H9 (cell line): Measurements from ENCODE around the gene MLNR. TPM values are rescaled to one million over a fixed set of nuclear protein-coding genes. Genes with fewer than 3 reads are reported as not detected.

Source experiments
- DNase-seq: peaks from one replicate; pipeline ENCODE4 v3.0.0-alpha.2; 2017
- H2AFZ ChIP-seq: one replicate; pipeline ENCODE4 v1.6.1; 2013; ENCODE audit warnings: mild to moderate bottlenecking, low read length, control low read depth, moderate library complexity
- H2AK5ac ChIP-seq: 2 replicates; pipeline ENCODE4 v1.6.1; 2013; ENCODE audit warnings: low read length, control low read depth, mixed read lengths; ENCODE audit not compliant: insufficient read length
- H2BK120ac ChIP-seq: one replicate; pipeline ENCODE4 v1.6.1; 2013; ENCODE audit warnings: low read depth, mild to moderate bottlenecking, low read length, control low read depth, inconsistent platforms; ENCODE audit not compliant: poor library complexity, severe bottlenecking
- H2BK12ac ChIP-seq: 2 replicates; pipeline ENCODE4 v1.6.1; 2013; ENCODE audit warnings: low read length, control low read depth, mixed read lengths, low read depth; ENCODE audit not compliant: insufficient read length
- H2BK15ac ChIP-seq: 2 replicates; pipeline ENCODE4 v1.6.1; 2013; ENCODE audit warnings: low read depth, low read length, control low read depth
- H2BK20ac ChIP-seq: one replicate; pipeline ENCODE4 v1.6.1; 2013; ENCODE audit warnings: low read depth, mild to moderate bottlenecking, low read length, control low read depth, inconsistent platforms; ENCODE audit not compliant: poor library complexity, severe bottlenecking
- H2BK5ac ChIP-seq: 2 replicates; pipeline ENCODE4 v1.6.1; 2013; ENCODE audit warnings: low read length, control low read depth, mixed read lengths; ENCODE audit not compliant: insufficient read length
- H3K14ac ChIP-seq: 2 replicates; pipeline ENCODE4 v1.6.1; 2013; ENCODE audit warnings: low read length, control low read depth; ENCODE audit not compliant: insufficient read depth
- H3K18ac ChIP-seq: 2 replicates; pipeline ENCODE4 v1.6.1; 2013; ENCODE audit warnings: low read depth, mild to moderate bottlenecking, mixed read lengths, low read length, control low read depth; ENCODE audit not compliant: insufficient read length
- H3K23ac ChIP-seq: 2 replicates; pipeline ENCODE4 v1.6.1; 2013; ENCODE audit warnings: low read length, control low read depth, mixed read lengths, low read depth; ENCODE audit not compliant: insufficient read length
- H3K23me2 ChIP-seq: 2 replicates; pipeline ENCODE4 v1.6.1; 2013; ENCODE audit warnings: low read depth, mild to moderate bottlenecking, mixed read lengths, low read length, control low read depth; ENCODE audit not compliant: insufficient read length, poor library complexity, severe bottlenecking
- H3K27ac ChIP-seq: 2 replicates; pipeline ENCODE4 v1.5.1; 2013; ENCODE audit warnings: low read length, control low read depth, mixed read lengths, low read depth; ENCODE audit not compliant: insufficient read length
- H3K27me3 ChIP-seq: 2 replicates; pipeline ENCODE4 v1.6.1; 2013; ENCODE audit warnings: low read length, control low read depth, inconsistent platforms; ENCODE audit not compliant: insufficient read depth
- H3K4ac ChIP-seq: 2 replicates; pipeline ENCODE4 v1.6.1; 2013; ENCODE audit warnings: low read depth, mild to moderate bottlenecking, control low read depth, inconsistent platforms, low read length, moderate library complexity
- H3K4me1 ChIP-seq: 2 replicates; pipeline ENCODE4 v1.6.1; 2013; ENCODE audit warnings: low read length, control low read depth, inconsistent platforms; ENCODE audit not compliant: insufficient read depth
- H3K4me2 ChIP-seq: 2 replicates; pipeline ENCODE4 v1.6.1; 2013; ENCODE audit warnings: low read length, control low read depth, mixed read lengths; ENCODE audit not compliant: insufficient read length, insufficient read depth
- H3K56ac ChIP-seq: 2 replicates; pipeline ENCODE4 v1.6.1; 2013; ENCODE audit warnings: low read depth, mild to moderate bottlenecking, mixed read lengths, low read length, control low read depth; ENCODE audit not compliant: insufficient read length
- H3K79me1 ChIP-seq: 2 replicates; pipeline ENCODE4 v1.6.1; 2013; ENCODE audit warnings: low read depth, mild to moderate bottlenecking, moderate library complexity, low read length, control low read depth, inconsistent platforms; ENCODE audit not compliant: insufficient read depth, poor library complexity, severe bottlenecking
- H3K79me2 ChIP-seq: 2 replicates; pipeline ENCODE4 v1.6.1; 2013; ENCODE audit warnings: low read length, control low read depth, inconsistent platforms; ENCODE audit not compliant: insufficient read depth
- H3K9ac ChIP-seq: 2 replicates; pipeline ENCODE4 v1.6.1; 2013; ENCODE audit warnings: low read length, control low read depth, mixed read lengths; ENCODE audit not compliant: insufficient read length; ENCODE audit errors: extremely low read depth
- H3K9me3 ChIP-seq: one replicate; pipeline ENCODE4 v1.6.1; 2013; ENCODE audit warnings: low read depth, low read length, inconsistent platforms; ENCODE audit not compliant: control insufficient read depth
- H3T11ph ChIP-seq: one replicate; pipeline ENCODE4 v1.6.1; 2013; ENCODE audit warnings: mild to moderate bottlenecking, low read length, control low read depth, inconsistent platforms
- H4K20me1 ChIP-seq: one replicate; pipeline ENCODE4 v1.6.1; 2013; ENCODE audit not compliant: control insufficient read depth, insufficient read length, insufficient read depth
- H4K5ac ChIP-seq: 2 replicates; pipeline ENCODE4 v1.6.1; 2013; ENCODE audit warnings: low read depth, mild to moderate bottlenecking, mixed read lengths, low read length, control low read depth; ENCODE audit not compliant: insufficient read length
- H4K8ac ChIP-seq: replicated peaks from 2 replicates; pipeline ENCODE4 v1.6.1; 2013; ENCODE audit warnings: low read length, control low read depth, mixed read lengths, low read depth; ENCODE audit not compliant: insufficient read length
- H4K91ac ChIP-seq: 2 replicates; pipeline ENCODE4 v1.6.1; 2013; ENCODE audit warnings: low read depth, mild to moderate bottlenecking, moderate library complexity, mixed read lengths, low read length, control low read depth; ENCODE audit not compliant: insufficient read length
- H3K27ac Mint-ChIP-seq, 3 experiments: 2 replicates in 2 of 3; 3 replicates in 1 of 3; pipeline ENCODE4 v1.8.0; 2020 to 2021; ENCODE audit warnings: mixed read lengths in 3 of 3, mild to moderate bottlenecking in 1 of 3, moderate library complexity in 1 of 3
- H3K27me3 Mint-ChIP-seq: 2 replicates; pipeline ENCODE4 v1.8.0; 2021; ENCODE audit warnings: low read depth, mild to moderate bottlenecking, moderate library complexity, mixed read lengths
- H3K36me3 Mint-ChIP-seq, 3 experiments: 2 replicates in 2 of 3; 3 replicates in 1 of 3; pipeline ENCODE4 v1.8.0; 2020 to 2021; ENCODE audit warnings: low read depth in 3 of 3, mixed read lengths in 3 of 3; ENCODE audit not compliant: insufficient read depth in 1 of 3
- H3K4me1 Mint-ChIP-seq, 2 experiments: 2 replicates each; pipeline ENCODE4 v1.8.0; 2020; ENCODE audit warnings: mixed read lengths in 2 of 2
- H3K4me3 Mint-ChIP-seq, 2 experiments: 2 replicates in 1 of 2; 3 replicates in 1 of 2; pipeline ENCODE4 v1.8.0; 2020 to 2021; ENCODE audit warnings: mild to moderate bottlenecking in 2 of 2, mixed read lengths in 2 of 2, moderate library complexity in 1 of 2
- H3K9me3 Mint-ChIP-seq, 2 experiments: 2 replicates in 1 of 2; 3 replicates in 1 of 2; pipeline ENCODE4 v1.8.0; 2020; ENCODE audit warnings: mild to moderate bottlenecking in 2 of 2, mixed read lengths in 2 of 2, moderate library complexity in 1 of 2
- WGBS: extraction: QIAGEN DNeasy Blood & Tissue Kit; methylation state at CpG from one replicate; pipeline ENCODE4 v1.1.7; 2013; ENCODE audit warnings: missing lambda C conversion rate, low lambda C conversion rate, mixed read lengths; ENCODE audit not compliant: insufficient read length; ENCODE audit errors: extremely low coverage; 5-methylcytosine and 5-hydroxymethylcytosine counted together
- total RNA-seq: library from RNA; stranded (reverse); gene quantifications from 2 replicates; pipeline ENCODE4 v1.2.1, GENCODE V29; 2021
- TF ChIP-seq, protein P1 (sequence below): fragments of 200-600 bp; sonication (generic); conservative IDR thresholded peaks from 3 replicates; pipeline ENCODE4 v1.8.0; 2021; ENCODE audit warnings: antibody characterized with exemption, mild to moderate bottlenecking

The MLNR gene
- total RNA-seq, 1 experiment from 2014 or later = not detected

DNA sequence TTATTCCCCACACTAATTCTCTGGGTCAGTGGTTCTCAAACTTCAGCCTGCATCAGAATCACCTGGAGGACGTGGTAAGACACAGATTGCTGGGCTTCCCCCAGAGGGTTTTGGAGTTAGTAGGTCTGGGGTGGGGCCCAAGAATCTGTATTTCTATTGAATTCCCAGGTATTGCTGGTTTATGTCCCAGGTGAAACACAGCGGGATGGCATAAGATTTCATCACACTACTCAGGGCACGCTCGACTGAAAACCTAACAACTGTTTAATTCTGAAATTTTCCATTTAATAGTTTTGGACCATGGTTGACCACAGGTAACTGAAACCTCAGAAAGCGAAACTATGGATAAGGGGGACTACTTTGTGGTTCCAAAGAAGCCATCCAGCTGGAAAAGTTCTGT, 6.5 kb downstream of the MLNR start:
- Histone ChIP-seq H4K91ac (no peak overlapping the region), H3K18ac (no peak overlapping the region), H2BK20ac (no peak overlapping the region), H4K20me1 (no peaks in the 10 kb centered on the region), H2BK5ac (no peak overlapping the region), H2AFZ (no peak overlapping the region), H2BK120ac (no peak overlapping the region), H2BK12ac (no peak overlapping the region), H4K5ac (no peak overlapping the region), H3K27ac (no peak overlapping the region), H3K56ac (no peak overlapping the region), H3K14ac (no peak overlapping the region), H3K4ac (no peak overlapping the region), H3K9ac (no peak overlapping the region), H3K79me1 (no peaks in the 10 kb centered on the region), H2AK5ac (no peak overlapping the region), H3K4me2 (no peak overlapping the region), H3K4me1 (no peaks in the 10 kb centered on the region), H3K9me3 (no peaks in the 10 kb centered on the region), H2BK15ac (no peak overlapping the region), H3K27me3 (peaks cover 26% of the 10 kb centered on the region), H3K79me2 (no peaks in the 10 kb centered on the region), H4K8ac (no peak overlapping the region), H3K23me2 (no peaks in the 10 kb centered on the region), H3K23ac (no peak overlapping the region), H3T11ph (no peak overlapping the region)
- peaks cover 46% of the 10 kb centered on the region for H3K27me3 Mint-ChIP-seq
- TF ChIP-seq, protein P1, sequence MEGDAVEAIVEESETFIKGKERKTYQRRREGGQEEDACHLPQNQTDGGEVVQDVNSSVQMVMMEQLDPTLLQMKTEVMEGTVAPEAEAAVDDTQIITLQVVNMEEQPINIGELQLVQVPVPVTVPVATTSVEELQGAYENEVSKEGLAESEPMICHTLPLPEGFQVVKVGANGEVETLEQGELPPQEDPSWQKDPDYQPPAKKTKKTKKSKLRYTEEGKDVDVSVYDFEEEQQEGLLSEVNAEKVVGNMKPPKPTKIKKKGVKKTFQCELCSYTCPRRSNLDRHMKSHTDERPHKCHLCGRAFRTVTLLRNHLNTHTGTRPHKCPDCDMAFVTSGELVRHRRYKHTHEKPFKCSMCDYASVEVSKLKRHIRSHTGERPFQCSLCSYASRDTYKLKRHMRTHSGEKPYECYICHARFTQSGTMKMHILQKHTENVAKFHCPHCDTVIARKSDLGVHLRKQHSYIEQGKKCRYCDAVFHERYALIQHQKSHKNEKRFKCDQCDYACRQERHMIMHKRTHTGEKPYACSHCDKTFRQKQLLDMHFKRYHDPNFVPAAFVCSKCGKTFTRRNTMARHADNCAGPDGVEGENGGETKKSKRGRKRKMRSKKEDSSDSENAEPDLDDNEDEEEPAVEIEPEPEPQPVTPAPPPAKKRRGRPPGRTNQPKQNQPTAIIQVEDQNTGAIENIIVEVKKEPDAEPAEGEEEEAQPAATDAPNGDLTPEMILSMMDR = no peak
- no peak for DNase-seq
- no peak overlapping the region for H3K4me3 Mint-ChIP-seq
- peaks cover 0 to 3% of the 10 kb centered on the region in 2 experiments; a peak in 2 of 4 replicates for H3K4me1 Mint-ChIP-seq
- H3K9me3 Mint-ChIP-seq = no peaks in the 10 kb centered on the region
- no CpG with 5 or more reads among the region's 5 CpGs for WGBS
- no peak overlapping the region for H3K27ac Mint-ChIP-seq
- H3K36me3 Mint-ChIP-seq = no peaks in the 10 kb centered on the region
